Fibroblast of lung (primary cell): ENCODE data around the gene TTLL12.

Source experiments
- CTCF ChIP-seq, 2 donors: IDR thresholded peaks in 1 of 2; conservative IDR thresholded peaks in 1 of 2; 1 replicate in 1 of 2; 2 replicates in 1 of 2; pipeline ENCODE4 v1.5.1; 2011 to 2012; ENCODE audit warnings: low read length in 2 of 2, control low read depth in 1 of 2, inconsistent platforms in 1 of 2, low read depth in 1 of 2, mild to moderate bottlenecking in 1 of 2
- EZH2 ChIP-seq: IDR thresholded peaks from 2 replicates; pipeline ENCODE4 v1.5.1; 2012; ENCODE audit warnings: low read length, control low read depth, mild to moderate bottlenecking; ENCODE audit errors: missing control alignments

GRCh38 chr22:43235445-43236409 lies 48.8 kb upstream of the TTLL12 start:
- no peak for TF ChIP-seq CTCF (conservative IDR thresholded peaks at IDR 0.05 in 1 of 2, IDR thresholded peaks at IDR 0.05 in 1 of 2; ENCODE audit: low read depth in 1 of 2, low read length in 2 of 2)
- no peak for TF ChIP-seq EZH2
